GM04504 (cell line): Measurements from ENCODE around the gene RPGRIP1L.

Experiments
- DNase-seq: peaks from one replicate; pipeline ENCODE4 v3.0.0-alpha.2; 2012; ENCODE audit warnings: low read depth

RPGRIP1L gene

GRCh38 chr16:53600616-53601015, 103.0 kb downstream of the RPGRIP1L start:
- no peak for DNase-seq

- peak; percentile 64 for DNase-seq
Observed at GRCh38 chr16:53600126-53600525, 103.5 kb downstream of the RPGRIP1L start.

DNA sequence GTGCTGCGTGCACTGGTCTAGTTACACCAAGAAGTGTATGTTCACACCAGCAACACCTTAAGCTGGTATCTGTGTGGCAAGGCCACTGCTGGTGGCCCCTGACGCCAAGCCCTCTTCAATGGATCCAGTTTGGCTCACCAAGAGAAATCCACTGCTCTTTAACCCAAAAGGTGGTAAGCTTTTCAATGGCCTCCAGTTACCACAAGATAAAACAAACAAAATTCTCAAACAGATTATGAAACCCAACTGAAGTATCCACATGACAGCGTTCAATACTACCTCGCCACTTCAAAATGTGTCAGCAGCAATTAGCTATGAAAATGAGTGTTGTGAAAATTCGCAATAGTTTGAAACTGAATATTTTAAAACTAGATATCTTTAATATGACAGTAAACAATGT, 104.1 kb downstream of the RPGRIP1L start:
- no peak for DNase-seq

- DNase-seq: no peak
Observed at GRCh38 chr16:53598511-53599275, 105.0 kb downstream of the RPGRIP1L start.

GRCh38 chr16:53597776-53598175, 105.9 kb downstream of the RPGRIP1L start:
- no peak for DNase-seq

- DNase-seq: no peak
Observed at GRCh38 chr16:53588081-53588648, 115.5 kb downstream of the RPGRIP1L start.

DNA sequence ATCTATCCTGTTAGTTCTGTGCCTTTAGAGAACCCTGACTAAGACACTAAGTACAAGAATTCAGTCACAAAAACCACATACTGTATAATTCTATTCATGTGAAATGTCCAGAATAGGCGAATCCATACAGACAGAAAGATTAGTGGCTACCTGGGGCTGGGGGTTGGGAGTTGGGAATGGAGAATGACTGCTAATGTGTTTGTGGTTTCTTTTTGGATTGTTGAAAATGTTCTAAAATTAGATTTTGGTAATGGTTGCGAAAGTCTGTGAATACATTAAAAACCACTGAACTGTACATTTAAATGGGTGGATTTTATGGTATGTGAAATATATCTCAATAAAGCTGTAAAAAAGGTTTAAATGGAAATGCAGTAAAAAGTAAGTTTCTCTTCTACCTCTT, 120.3 kb downstream of the RPGRIP1L start:
- no peak for DNase-seq

- DNase-seq: no peak
Observed at GRCh38 chr16:53581784-53582183, 121.9 kb downstream of the RPGRIP1L start.

GRCh38 chr16:53580038-53580802, 123.4 kb downstream of the RPGRIP1L start:
- DNase-seq: no peak

DNA sequence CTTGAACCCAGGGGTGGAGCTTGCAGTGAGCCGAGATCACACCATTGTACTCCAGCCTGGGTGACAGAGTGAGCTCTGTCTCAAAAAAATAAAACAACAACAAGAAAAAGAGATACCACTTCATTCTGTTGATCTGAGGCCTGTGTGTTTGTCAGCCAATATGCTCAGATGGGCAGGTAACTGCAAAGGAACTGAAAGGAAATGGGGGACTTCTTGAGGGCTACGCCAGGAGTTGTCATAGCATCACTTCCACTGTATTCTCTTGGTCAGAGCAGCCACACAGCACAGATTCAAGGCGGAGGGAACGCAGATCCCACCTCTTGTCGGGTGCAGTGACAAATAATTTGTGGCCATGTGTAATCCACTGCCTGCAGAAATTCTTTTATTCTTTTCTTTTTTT, 126.8 kb downstream of the RPGRIP1L start:
- no peak for DNase-seq

- DNase-seq: no peak
Observed at GRCh38 chr16:53576210-53576609, 127.4 kb downstream of the RPGRIP1L start.

GRCh38 chr16:53571763-53572162, 131.9 kb downstream of the RPGRIP1L start:
- DNase-seq: no peak

GRCh38 chr16:53566552-53567245, 137.0 kb downstream of the RPGRIP1L start:
- no peak for DNase-seq

DNA sequence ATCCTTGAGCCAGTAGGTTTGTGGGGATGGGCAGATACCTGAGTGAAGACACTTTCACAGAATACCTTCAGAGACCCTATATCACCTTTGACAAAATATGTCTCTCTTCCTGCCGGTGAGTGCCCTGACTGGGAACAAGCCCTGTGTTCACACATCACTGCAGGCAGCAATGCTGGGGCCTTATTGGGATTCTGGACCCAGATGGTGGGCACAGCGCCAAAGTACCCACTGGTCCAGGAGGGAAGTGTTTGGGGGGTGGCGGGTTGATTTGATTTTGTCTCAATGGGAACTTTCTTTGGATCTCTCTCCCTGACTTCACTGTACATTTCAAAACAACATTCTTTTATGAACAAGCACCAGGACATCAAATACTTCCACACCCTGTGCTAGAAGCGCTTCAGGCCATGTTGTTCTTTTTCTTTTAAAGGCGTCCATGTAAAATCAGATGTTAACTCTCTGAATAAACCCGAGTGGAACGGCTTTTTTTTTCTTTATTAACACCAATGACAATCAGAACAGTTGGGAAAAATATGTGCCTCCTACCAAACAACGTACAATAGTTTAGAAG, 138.3 kb downstream of the RPGRIP1L start:
- DNase-seq: no peak

- DNase-seq: no peak
Observed at GRCh38 chr16:53563426-53563825, 140.2 kb downstream of the RPGRIP1L start.

DNA sequence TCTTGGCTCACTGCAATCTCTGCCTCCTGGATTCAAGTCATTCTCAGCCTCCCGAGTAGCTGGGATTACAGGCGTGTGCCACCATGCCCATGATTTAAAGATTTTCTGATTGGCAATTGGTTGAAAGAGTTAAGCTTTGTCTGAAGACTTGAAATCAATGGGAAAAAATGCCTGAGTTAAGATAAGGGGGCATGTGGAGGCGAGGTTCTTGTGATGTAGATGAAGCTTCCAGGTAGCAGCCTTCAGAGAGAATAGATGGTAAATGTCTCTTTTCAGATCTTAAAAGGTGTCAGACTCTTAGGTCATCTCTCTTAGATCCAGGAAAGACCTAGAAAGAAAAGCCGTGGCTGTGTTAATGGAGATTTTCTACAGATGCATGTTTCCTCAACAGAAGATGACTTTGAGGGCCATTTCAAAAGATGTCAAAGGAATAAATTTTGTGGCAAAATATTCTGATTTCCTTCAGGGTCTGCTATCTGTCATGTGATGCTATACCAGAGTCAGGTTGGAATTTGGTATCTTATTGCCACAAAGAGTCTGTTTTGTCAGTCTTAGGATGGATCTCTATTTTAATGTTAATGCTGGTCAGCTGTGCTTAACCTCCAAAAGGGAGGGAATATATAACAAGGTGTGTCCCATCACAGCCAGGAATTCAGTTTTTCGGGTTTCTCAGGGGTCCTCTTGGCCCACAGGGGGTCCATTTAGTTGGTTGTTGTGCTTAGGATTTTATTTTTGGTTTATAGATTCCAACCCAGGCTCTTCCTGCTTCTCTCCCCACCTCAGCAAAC, 142.4 kb downstream of the RPGRIP1L start:
- DNase-seq: no peak

DNA sequence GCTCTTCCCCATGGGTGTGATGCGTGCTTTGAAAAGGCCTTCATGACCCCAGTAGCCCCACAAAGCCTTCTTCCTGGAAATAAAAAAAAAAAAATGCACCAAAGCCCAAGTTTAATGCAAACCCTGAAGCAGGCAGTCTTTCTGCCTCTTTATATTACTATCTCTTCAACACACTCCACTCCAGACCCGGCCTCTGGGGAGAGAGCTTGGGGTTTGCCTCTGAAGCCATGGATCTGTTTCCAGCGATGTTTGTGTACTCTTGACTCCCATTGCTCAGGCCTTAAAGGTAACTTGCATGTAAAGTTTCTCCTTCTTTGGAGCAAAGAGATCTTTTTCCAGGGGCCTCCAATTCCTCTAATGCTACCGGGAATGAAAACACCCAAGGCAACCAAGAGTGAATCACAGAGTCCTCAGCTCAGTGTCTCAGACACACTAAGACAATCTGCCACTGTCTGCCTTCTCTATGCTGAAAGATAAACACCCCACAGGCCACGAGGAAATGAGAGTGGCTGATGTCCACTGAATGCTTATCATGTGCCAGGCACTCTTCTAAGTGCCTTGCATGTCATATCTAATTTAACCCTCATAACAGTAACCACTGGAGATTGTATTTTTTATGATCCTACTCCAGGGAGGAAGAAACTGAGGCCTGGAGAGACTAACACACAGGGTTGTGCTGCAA, 144.2 kb downstream of the RPGRIP1L start:
- DNase-seq: no peak

- DNase-seq: no peak
Observed at GRCh38 chr16:53558710-53559109, 144.9 kb downstream of the RPGRIP1L start.

DNA sequence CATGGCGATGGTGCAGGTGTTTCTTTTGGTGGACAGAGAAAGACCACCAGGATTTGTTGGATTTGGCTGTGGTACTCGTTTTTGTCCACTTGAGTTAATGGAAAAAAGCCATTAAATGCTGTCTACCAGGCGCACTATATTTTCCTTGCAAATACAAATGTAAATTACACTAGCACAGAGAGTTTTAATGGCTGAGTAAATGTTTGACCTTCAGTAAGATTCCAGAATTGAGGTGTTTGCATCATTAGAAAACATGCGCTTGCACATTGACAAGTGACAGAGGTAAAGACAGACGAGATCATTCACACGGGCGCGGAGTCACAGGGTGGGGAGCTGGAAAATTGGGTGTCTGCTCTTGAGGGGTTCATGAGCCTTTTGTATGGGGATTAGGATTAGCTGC, 147.1 kb downstream of the RPGRIP1L start:
- DNase-seq: no peak

DNA sequence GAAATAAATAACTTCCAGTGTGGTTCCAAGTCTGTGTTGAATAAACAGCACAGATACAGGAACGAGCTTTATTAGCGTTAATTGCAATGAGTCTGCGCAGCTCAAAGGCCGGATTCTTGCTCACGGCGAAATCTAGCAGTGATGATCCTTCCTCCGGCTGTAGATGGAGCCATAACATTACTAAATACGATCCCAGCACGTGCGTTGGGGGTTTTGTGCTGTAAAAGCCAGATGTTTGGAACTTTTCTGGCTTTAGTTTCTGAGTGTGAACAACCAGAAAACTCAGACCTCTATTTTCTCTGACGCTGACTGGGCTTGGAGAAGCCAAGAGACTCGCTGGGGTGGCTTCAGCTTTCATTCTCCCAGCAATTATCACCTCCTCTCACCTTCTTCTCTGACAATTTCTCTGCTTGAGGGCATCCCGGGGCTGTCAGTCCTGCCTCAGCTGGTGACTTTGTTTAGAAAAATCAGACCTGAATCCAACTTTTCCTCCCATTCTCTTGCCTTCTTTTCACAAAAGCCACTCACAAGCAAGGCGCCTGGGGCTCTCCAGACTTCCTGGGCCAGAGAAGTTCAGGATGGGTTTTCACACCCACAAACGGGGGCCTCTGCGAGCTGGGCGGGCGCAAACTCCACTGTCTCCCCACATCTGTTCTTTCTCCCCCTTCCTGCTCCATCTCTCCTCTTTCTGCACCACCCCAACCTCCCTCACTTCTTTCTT, 153.5 kb downstream of the RPGRIP1L start:
- peak; percentile 80 for DNase-seq
